HepG2 (cell line): ENCODE data around the gene SDR39U1. TPM values are rescaled to one million over a fixed set of nuclear protein-coding genes. Genes with fewer than 3 reads are reported as not detected.

Experiments
- BRCA1 ChIP-seq: sonication (generic); formaldehyde crosslinking; IDR thresholded peaks from 2 replicates; pipeline ENCODE4 v1.4.0; 2020; ENCODE audit warnings: missing genetic modification reagents
- CBX2 ChIP-seq, 2 experiments: fragments of 200-600 bp in 1 of 2; sonication (generic); formaldehyde crosslinking in 1 of 2; IDR thresholded peaks; 2 replicates each; pipeline versions ENCODE4 v1.7.0 to v1.8.1; 2018 to 2022; ENCODE audit warnings: low read depth in 2 of 2, low read length in 1 of 2, mild to moderate bottlenecking in 1 of 2, missing genetic modification reagents in 1 of 2
- CBX5 ChIP-seq: sonication (generic); formaldehyde crosslinking; IDR thresholded peaks from 2 replicates; pipeline ENCODE4 v1.4.0; 2020; ENCODE audit warnings: missing genetic modification reagents, borderline replicate concordance
- FOSL2 ChIP-seq: sonication (generic); formaldehyde crosslinking; IDR thresholded peaks from 2 replicates; pipeline ENCODE4 v1.4.0; 2020; ENCODE audit warnings: missing genetic modification reagents
- GABPB1 ChIP-seq: IDR thresholded peaks from 2 replicates; pipeline ENCODE4 v1.6.1; 2016; ENCODE audit warnings: mild to moderate bottlenecking, missing genetic modification reagents, moderate library complexity, missing compliant biosample characterization
- IRX3 ChIP-seq: sonication (generic); formaldehyde crosslinking; IDR thresholded peaks from 2 replicates; pipeline ENCODE4 v1.8.1; 2023; ENCODE audit warnings: mild to moderate bottlenecking, low read depth, missing genetic modification reagents, borderline replicate concordance
- LCORL ChIP-seq, 2 experiments: fragments of 450-650 bp in 1 of 2; sonication (generic) in 1 of 2; formaldehyde crosslinking in 1 of 2; IDR thresholded peaks; 2 replicates each; pipeline versions ENCODE4 v1.5.0 to v1.6.1; 2017 to 2020; ENCODE audit warnings: antibody characterized with exemption in 1 of 2, missing genetic modification reagents in 1 of 2
- NR2F6 ChIP-seq, 2 experiments: IDR thresholded peaks; 2 replicates each; pipeline ENCODE4 v1.6.1; 2016; ENCODE audit warnings: antibody characterized with exemption in 1 of 2, mild to moderate bottlenecking in 1 of 2
- PCBP2 ChIP-seq: fragments of 200-400 bp; formaldehyde crosslinking; optimal IDR thresholded peaks from 2 replicates; pipeline ENCODE3; 2018; ENCODE audit warnings: low read length, low read depth; ENCODE audit not compliant: poor library complexity, severe bottlenecking
- SAP130 ChIP-seq: IDR thresholded peaks from 2 replicates; pipeline ENCODE4 v1.6.1; 2016; ENCODE audit warnings: low read depth
- TCF12 ChIP-seq, 2 experiments: fragments of 450-650 bp in 1 of 2; sonication (generic) in 1 of 2; formaldehyde crosslinking in 1 of 2; IDR thresholded peaks; 2 replicates each; pipeline versions ENCODE4 v1.6.1 to v1.8.0; 2017 to 2022; ENCODE audit warnings: antibody characterized with exemption in 1 of 2, mild to moderate bottlenecking in 1 of 2, missing genetic modification reagents in 1 of 2, moderate library complexity in 1 of 2
- TGIF2 ChIP-seq: IDR thresholded peaks from 2 replicates; pipeline ENCODE4 v1.6.1; 2016; ENCODE audit warnings: control low read depth, missing compliant biosample characterization
- YY1 ChIP-seq: IDR thresholded peaks from 2 replicates; pipeline ENCODE4 v1.6.1; 2011; ENCODE audit warnings: low read length, low read depth, moderate library complexity, mild to moderate bottlenecking; ENCODE audit not compliant: insufficient read depth, insufficient replicate concordance
- ZBED4 ChIP-seq: sonication (generic); formaldehyde crosslinking; IDR thresholded peaks from 2 replicates; pipeline ENCODE4 v1.4.0; 2020; ENCODE audit warnings: missing genetic modification reagents, borderline replicate concordance
- ZFP41 ChIP-seq: sonication (generic); formaldehyde crosslinking; IDR thresholded peaks from 2 replicates; pipeline ENCODE4 v1.4.0; 2020; ENCODE audit warnings: mild to moderate bottlenecking, missing genetic modification reagents, borderline replicate concordance
- ZNF251 ChIP-seq: sonication (generic); formaldehyde crosslinking; IDR thresholded peaks from 2 replicates; pipeline ENCODE4 v1.9.0; 2021; ENCODE audit warnings: mild to moderate bottlenecking, missing genetic modification reagents
- ZNF331 ChIP-seq: sonication (generic); formaldehyde crosslinking; IDR thresholded peaks from 2 replicates; pipeline ENCODE4 v1.4.0; 2020; ENCODE audit warnings: missing genetic modification reagents
- ZNF354B ChIP-seq: sonication (generic); formaldehyde crosslinking; IDR thresholded peaks from 2 replicates; pipeline ENCODE4 v1.8.0; 2022; ENCODE audit warnings: mild to moderate bottlenecking, missing genetic modification reagents
- ZNF589 ChIP-seq: sonication (generic); formaldehyde crosslinking; conservative IDR thresholded peaks from 2 replicates; pipeline ENCODE4 v1.8.0; 2022; ENCODE audit warnings: mild to moderate bottlenecking, moderate library complexity, missing genetic modification reagents
- ZNF652 ChIP-seq: IDR thresholded peaks from 2 replicates; pipeline ENCODE4 v1.6.1; 2016; ENCODE audit warnings: low read depth, borderline replicate concordance
- ZSCAN12 ChIP-seq: sonication (generic); formaldehyde crosslinking; IDR thresholded peaks from 2 replicates; pipeline ENCODE4 v1.9.0; 2021; ENCODE audit warnings: mild to moderate bottlenecking, missing genetic modification reagents
- polyA plus RNA-seq, 8 experiments: library from polyadenylated mRNA; depleted of rRNA in 3 of 8; stranded (reverse) in 7 of 8; unstranded in 1 of 8; fragments of >200 nt; fragmentation: Illumina TruSeq in 4 of 8; extraction: Trizol in 4 of 8; gene quantifications; 2 replicates each; pipeline versions ENCODE4 v1.2.1 to v1.2.3, GENCODE V29; 2011 to 2016; ENCODE audit warnings: low read depth in 4 of 8, missing spikeins in 1 of 8, mixed read lengths in 1 of 8; ENCODE audit not compliant: insufficient read depth in 1 of 8
- total RNA-seq, 5 experiments: library from RNA; depleted of rRNA; stranded (reverse); fragments of >200 nt; fragmentation: Illumina TruSeq; extraction: Trizol; gene quantifications; 2 replicates each; pipeline ENCODE4 v1.2.3, GENCODE V29; 2016; ENCODE audit warnings: low read depth in 1 of 5
- TF ChIP-seq, protein P1 (sequence below): sonication (generic); formaldehyde crosslinking; IDR thresholded peaks from 2 replicates; pipeline ENCODE4 v1.4.0; 2020; ENCODE audit warnings: missing genetic modification reagents, mild to moderate bottlenecking, borderline replicate concordance

The SDR39U1 gene
- total and polyA plus RNA-seq, 2 of the 13 experiments (the other 11 are each of a cell fraction or from before 2014, with no cell fraction given): 34.4 to 129 TPM

- TF ChIP-seq LCORL (IDR thresholded peaks at IDR 0.05) (no peak), LCORL (CRISPR knock-in tag; IDR thresholded peaks at IDR 0.05) (0 out of 2 replicates have a peak, but pooled peaks have one; percentile 15), ZNF331 (CRISPR knock-in tag) (0 out of 2 replicates have a peak, but pooled peaks have one; percentile 2), CBX2 (IDR thresholded peaks at IDR 0.05; ENCODE audit: low read depth, low read length) (no peak), CBX2 (CRISPR knock-in tag; IDR thresholded peaks at IDR 0.05; ENCODE audit: low read depth) (0 out of 2 replicates have a peak, but pooled peaks have one; percentile 9), TGIF2 (CRISPR knock-in tag) (0 out of 2 replicates have a peak, but pooled peaks have one; percentile 6), SAP130 (CRISPR knock-in tag) (peak; percentile 29; the same call in 1 of the 2 replicates), CBX5 (CRISPR knock-in tag) (peak; percentile 61; the same call in 1 of the 2 replicates), ZFP41 (peak; percentile 86; the same call in 1 of the 2 replicates), ZNF589 (CRISPR knock-in tag) (0 out of 2 replicates have a peak, but pooled peaks have one; percentile 8), ZNF652 (CRISPR knock-in tag) (peak; percentile 36; the same call in 1 of the 2 replicates), GABPB1 (no peak), ZSCAN12 (peak; percentile 67; the same call in 1 of the 2 replicates), PCBP2 (no peak), ZNF354B (CRISPR knock-in tag) (peak; percentile 73; the same call in 1 of the 2 replicates), ZBED4 (peak; percentile 80; the same call in 1 of the 2 replicates), TCF12 (IDR thresholded peaks at IDR 0.05) (no peak), TCF12 (CRISPR knock-in tag; IDR thresholded peaks at IDR 0.05) (0 out of 2 replicates have a peak, but pooled peaks have one; percentile 19), IRX3 (CRISPR knock-in tag) (peak; percentile 8; the same call in 1 of the 2 replicates), YY1 (peak; percentile 36), ZNF251 (CRISPR knock-in tag) (peak; percentile 13; the same call in 1 of the 2 replicates), NR2F6 (IDR thresholded peaks at IDR 0.05) (no peak), NR2F6 (CRISPR knock-in tag; IDR thresholded peaks at IDR 0.05) (peak; percentile 11; the same call in 1 of the 2 replicates), BRCA1 (CRISPR knock-in tag) (no peak), FOSL2 (CRISPR knock-in tag) (peak; percentile 44; the same call in 1 of the 2 replicates)
- TF ChIP-seq, protein P1, sequence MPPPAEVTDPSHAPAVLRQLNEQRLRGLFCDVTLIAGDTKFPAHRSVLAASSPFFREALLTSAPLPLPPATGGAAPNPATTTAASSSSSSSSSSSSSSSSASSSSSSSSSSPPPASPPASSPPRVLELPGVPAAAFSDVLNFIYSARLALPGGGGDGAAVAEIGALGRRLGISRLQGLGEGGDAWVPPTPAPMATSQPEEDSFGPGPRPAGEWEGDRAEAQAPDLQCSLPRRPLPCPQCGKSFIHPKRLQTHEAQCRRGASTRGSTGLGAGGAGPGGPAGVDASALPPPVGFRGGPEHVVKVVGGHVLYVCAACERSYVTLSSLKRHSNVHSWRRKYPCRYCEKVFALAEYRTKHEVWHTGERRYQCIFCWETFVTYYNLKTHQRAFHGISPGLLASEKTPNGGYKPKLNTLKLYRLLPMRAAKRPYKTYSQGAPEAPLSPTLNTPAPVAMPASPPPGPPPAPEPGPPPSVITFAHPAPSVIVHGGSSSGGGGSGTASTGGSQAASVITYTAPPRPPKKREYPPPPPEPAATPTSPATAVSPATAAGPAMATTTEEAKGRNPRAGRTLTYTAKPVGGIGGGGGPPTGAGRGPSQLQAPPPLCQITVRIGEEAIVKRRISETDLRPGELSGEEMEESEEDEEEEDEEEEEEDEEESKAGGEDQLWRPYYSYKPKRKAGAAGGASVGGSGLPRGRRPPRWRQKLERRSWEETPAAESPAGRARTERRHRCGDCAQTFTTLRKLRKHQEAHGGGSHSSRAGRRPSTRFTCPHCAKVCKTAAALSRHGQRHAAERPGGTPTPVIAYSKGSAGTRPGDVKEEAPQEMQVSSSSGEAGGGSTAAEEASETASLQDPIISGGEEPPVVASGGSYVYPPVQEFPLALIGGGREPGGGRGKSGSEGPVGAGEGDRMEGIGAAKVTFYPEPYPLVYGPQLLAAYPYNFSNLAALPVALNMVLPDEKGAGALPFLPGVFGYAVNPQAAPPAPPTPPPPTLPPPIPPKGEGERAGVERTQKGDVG (CRISPR knock-in tag): no peak
These were observed 12.4 kb downstream of the SDR39U1 start (continued) for GRCh38 chr14:24430143-24430681.
